NB4 (cell line): ENCODE results near the gene ITIH4.

Experiments
- POLR2A ChIP-seq: IDR thresholded peaks from 2 replicates; pipeline ENCODE4 v1.6.1; 2011; ENCODE audit warnings: mild to moderate bottlenecking; ENCODE audit not compliant: insufficient read length; ENCODE audit errors: extremely low read depth
- TF ChIP-seq, protein P1 (sequence below): IDR thresholded peaks from one replicate; pipeline ENCODE4 v1.5.1; 2012; ENCODE audit warnings: low read depth, low read length
- TF ChIP-seq, protein P2 (sequence below): IDR thresholded peaks from 2 replicates; pipeline ENCODE4 v1.6.1; 2011; ENCODE audit warnings: low read depth, low read length

GRCh38 chr3:52822363-52822762, 8.1 kb downstream of the ITIH4 start:
- TF ChIP-seq, protein P1, sequence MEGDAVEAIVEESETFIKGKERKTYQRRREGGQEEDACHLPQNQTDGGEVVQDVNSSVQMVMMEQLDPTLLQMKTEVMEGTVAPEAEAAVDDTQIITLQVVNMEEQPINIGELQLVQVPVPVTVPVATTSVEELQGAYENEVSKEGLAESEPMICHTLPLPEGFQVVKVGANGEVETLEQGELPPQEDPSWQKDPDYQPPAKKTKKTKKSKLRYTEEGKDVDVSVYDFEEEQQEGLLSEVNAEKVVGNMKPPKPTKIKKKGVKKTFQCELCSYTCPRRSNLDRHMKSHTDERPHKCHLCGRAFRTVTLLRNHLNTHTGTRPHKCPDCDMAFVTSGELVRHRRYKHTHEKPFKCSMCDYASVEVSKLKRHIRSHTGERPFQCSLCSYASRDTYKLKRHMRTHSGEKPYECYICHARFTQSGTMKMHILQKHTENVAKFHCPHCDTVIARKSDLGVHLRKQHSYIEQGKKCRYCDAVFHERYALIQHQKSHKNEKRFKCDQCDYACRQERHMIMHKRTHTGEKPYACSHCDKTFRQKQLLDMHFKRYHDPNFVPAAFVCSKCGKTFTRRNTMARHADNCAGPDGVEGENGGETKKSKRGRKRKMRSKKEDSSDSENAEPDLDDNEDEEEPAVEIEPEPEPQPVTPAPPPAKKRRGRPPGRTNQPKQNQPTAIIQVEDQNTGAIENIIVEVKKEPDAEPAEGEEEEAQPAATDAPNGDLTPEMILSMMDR: no peak
- TF ChIP-seq, protein P2, sequence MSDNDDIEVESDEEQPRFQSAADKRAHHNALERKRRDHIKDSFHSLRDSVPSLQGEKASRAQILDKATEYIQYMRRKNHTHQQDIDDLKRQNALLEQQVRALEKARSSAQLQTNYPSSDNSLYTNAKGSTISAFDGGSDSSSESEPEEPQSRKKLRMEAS: no peak
- TF ChIP-seq POLR2A: no peak
